K562 (cell line): ENCODE data around the gene AFDN. TPM values are rescaled to one million over a fixed set of nuclear protein-coding genes. Genes with fewer than 3 reads are reported as not detected.

Experiments
- ATF3 ChIP-seq, 2 experiments: fragments of 450-650 bp in 1 of 2; sonication (generic) in 1 of 2; formaldehyde crosslinking in 1 of 2; IDR thresholded peaks in 1 of 2; conservative IDR thresholded peaks in 1 of 2; 2 replicates each; pipeline versions ENCODE4 v1.6.1 to v1.8.1; 2016 to 2023; ENCODE audit warnings: mild to moderate bottlenecking in 2 of 2, moderate library complexity in 2 of 2, inconsistent platforms in 1 of 2, missing genetic modification reagents in 1 of 2
- CCNT2 ChIP-seq: IDR thresholded peaks from 2 replicates; pipeline ENCODE4 v1.6.1; 2011; ENCODE audit warnings: borderline replicate concordance, low read depth, mild to moderate bottlenecking, moderate library complexity, mixed read lengths, low read length; ENCODE audit not compliant: insufficient read length; ENCODE audit errors: extremely low read depth
- CHD4 ChIP-seq: fragments of 200-600 bp; sonication (generic); IDR thresholded peaks from 3 replicates; pipeline ENCODE4 v1.6.1; 2012; ENCODE audit warnings: low read depth, mild to moderate bottlenecking, mixed read lengths, low read length, inconsistent platforms; ENCODE audit not compliant: insufficient read depth, insufficient replicate concordance, poor library complexity, severe bottlenecking
- HMBOX1 ChIP-seq: sonication (generic); IDR thresholded peaks from 2 replicates; pipeline ENCODE4 v1.6.1; 2016
- HNRNPH1 ChIP-seq: fragments of 200-400 bp; formaldehyde crosslinking; optimal IDR thresholded peaks from 2 replicates; pipeline ENCODE3; 2017; ENCODE audit warnings: low read depth, mild to moderate bottlenecking, low read length, moderate library complexity
- NEUROD1 ChIP-seq: fragments of 150-350 bp; IDR thresholded peaks from 2 replicates; pipeline ENCODE4 v1.6.1; 2014; ENCODE audit warnings: borderline replicate concordance, low read length, low read depth; ENCODE audit not compliant: partially characterized antibody
- RNF219 ChIP-seq: fragments of 250-450 bp; sonication (Bioruptor Pico); IDR thresholded peaks from 2 replicates; pipeline ENCODE4 v1.5.0; 2022; ENCODE audit warnings: mild to moderate bottlenecking
- SREBF1 ChIP-seq: fragments of 150-350 bp; IDR thresholded peaks from 2 replicates; pipeline ENCODE4 v1.6.1; 2014; ENCODE audit warnings: antibody characterized with exemption, low read depth, low read length, borderline replicate concordance
- TAL1 ChIP-seq: fragments of 450-650 bp; IDR thresholded peaks from 2 replicates; pipeline ENCODE4 v1.6.1; 2016; ENCODE audit warnings: mild to moderate bottlenecking
- TEAD2 ChIP-seq: fragments of 450-650 bp; IDR thresholded peaks from 2 replicates; pipeline ENCODE4 v1.6.1; 2016; ENCODE audit warnings: missing genetic modification characterization, control low read depth, missing compliant biosample characterization
- USF1 ChIP-seq: sonication (generic); formaldehyde crosslinking; IDR thresholded peaks from 2 replicates; pipeline ENCODE4 v1.9.0; 2022; ENCODE audit warnings: mild to moderate bottlenecking, missing genetic modification reagents
- ZBTB5 ChIP-seq: fragments of 450-650 bp; IDR thresholded peaks from 2 replicates; pipeline ENCODE4 v1.6.1; 2017; ENCODE audit warnings: antibody characterized with exemption
- ZEB2 ChIP-seq: fragments of 450-650 bp; IDR thresholded peaks from 2 replicates; pipeline ENCODE4 v1.6.1; 2016
- ZNF408 ChIP-seq: fragments of 250-450 bp; sonication (Bioruptor Pico); IDR thresholded peaks from 2 replicates; pipeline ENCODE4 v1.4.0; 2020; ENCODE audit warnings: low read depth, mild to moderate bottlenecking, moderate library complexity
- ZNF449 ChIP-seq: fragments of 250-450 bp; sonication (Bioruptor Pico); IDR thresholded peaks from 2 replicates; pipeline ENCODE4 v1.8.0; 2022; ENCODE audit warnings: moderate library complexity, mild to moderate bottlenecking, inconsistent platforms
- ZNF583 ChIP-seq: fragments of 250-450 bp; sonication (Bioruptor Pico); IDR thresholded peaks from 2 replicates; pipeline ENCODE4 v1.4.0; 2020
- ZNF696 ChIP-seq: fragments of 250-450 bp; sonication (Bioruptor Pico); conservative IDR thresholded peaks from 2 replicates; pipeline ENCODE4 v1.4.0; 2020; ENCODE audit warnings: mild to moderate bottlenecking, moderate library complexity
- ZNF707 ChIP-seq: fragments of 250-450 bp; sonication (Bioruptor Pico); conservative IDR thresholded peaks from 2 replicates; pipeline ENCODE4 v1.8.0; 2022; ENCODE audit warnings: inconsistent platforms, mild to moderate bottlenecking, moderate library complexity
- polyA plus RNA-seq, 8 experiments: library from polyadenylated mRNA; depleted of rRNA in 4 of 8; stranded (reverse) in 5 of 8; unstranded in 3 of 8; fragments of >200 nt; fragmentation: Nextera tagmentation in 2 of 8; fragmentation: Illumina TruSeq in 1 of 8; extraction: Ambion mirVana in 2 of 8; extraction: Trizol in 1 of 8; gene quantifications; 2 replicates each; pipeline versions ENCODE4 v1.2.1 to v1.2.3, GENCODE V29; 2011 to 2014; ENCODE audit warnings: inconsistent platforms in 1 of 8, missing spikeins in 1 of 8
- total RNA-seq, 7 experiments: library from RNA; depleted of rRNA in 6 of 7; stranded (reverse); fragments of >200 nt in 6 of 7; fragmentation: Illumina TruSeq in 2 of 7; extraction: Trizol in 2 of 7; gene quantifications; 2 replicates each; pipeline versions ENCODE4 v1.2.1 to v1.2.3, GENCODE V29; 2011 to 2021; ENCODE audit warnings: low replicate concordance in 1 of 7

The AFDN gene
- total and polyA plus RNA-seq, 9 of the 15 experiments (the other 6 are each of a cell fraction or from before 2014, with no cell fraction given): 7.2 to 129 (median 105) TPM

GRCh38 chr6:167849846-167850459 is 23.2 kb downstream of the AFDN start (continued):
- TF ChIP-seq CHD4 (peak; percentile 12), HNRNPH1 (no peak), CCNT2 (no peak), ZNF449 (0 out of 2 replicates have a peak, but pooled peaks have one; percentile 18), ZBTB5 (no peak), ZNF583 (no peak), ZEB2 (0 out of 2 replicates have a peak, but pooled peaks have one; percentile 55), ZNF696 (CRISPR knock-in tag) (no peak), ATF3 (IDR thresholded peaks at IDR 0.05) (peak; percentile 71), ATF3 (CRISPR knock-in tag; conservative IDR thresholded peaks at IDR 0.05) (no peak), HMBOX1 (peak; percentile 70), TEAD2 (tag) (peak; percentile 52; the same call in 1 of the 2 replicates), TAL1 (0 out of 2 replicates have a peak, but pooled peaks have one; percentile 18), ZNF408 (CRISPR knock-in tag) (no peak), ZNF707 (CRISPR knock-in tag) (no peak), USF1 (CRISPR knock-in tag) (no peak), SREBF1 (no peak), RNF219 (CRISPR knock-in tag) (no peak), NEUROD1 (no peak)
